ENCODE results near the gene DDR2.

DDR2 gene

DNA sequence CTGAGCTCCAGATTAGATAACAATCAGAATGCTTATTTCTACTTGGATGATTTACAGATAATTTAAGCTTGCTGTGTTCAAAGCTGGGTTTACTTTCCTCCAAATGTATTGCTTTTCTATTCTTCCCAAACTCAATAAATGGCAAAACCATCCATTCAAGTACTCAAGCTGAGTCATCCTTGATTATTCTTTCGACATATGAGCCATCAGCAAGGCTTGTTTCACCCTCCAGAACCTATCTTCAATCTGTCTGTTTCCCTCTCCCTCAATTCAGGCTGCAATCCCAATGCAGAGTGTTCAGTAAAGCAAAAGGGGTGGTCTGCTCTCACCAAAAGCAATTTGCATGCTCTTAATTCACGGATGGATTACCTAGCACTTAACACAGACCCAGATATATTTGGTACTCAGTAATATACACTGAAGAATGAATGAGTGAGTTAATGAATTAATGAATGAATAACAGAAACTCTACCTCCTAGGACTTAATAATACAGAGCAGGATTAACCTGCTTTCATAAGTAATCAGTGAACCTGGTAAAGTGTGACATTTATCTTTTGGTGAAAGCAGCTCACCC, 41.9 kb downstream of the DDR2 start:
- no peak for DNase-seq

DNA sequence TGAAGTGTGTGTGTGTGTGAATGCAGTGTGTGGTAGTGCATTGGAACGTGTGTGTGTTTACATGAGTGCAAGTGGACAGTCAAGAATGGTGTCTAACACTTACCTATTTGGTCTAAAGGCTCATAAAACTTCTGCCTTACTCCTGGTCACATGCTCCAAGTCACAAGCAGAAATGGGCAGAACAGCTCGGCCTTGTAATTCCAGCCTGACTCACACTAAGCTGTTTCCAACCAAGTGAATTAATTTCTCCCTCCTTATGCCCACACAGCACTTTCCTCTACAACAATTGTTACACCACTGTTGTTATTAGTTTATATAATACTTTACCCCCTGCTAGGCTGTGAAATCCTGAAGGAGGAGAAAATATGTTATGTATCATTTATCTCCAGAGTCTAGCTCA, 43.8 kb downstream of the DDR2 start:
- DNase-seq = no peak

DNA sequence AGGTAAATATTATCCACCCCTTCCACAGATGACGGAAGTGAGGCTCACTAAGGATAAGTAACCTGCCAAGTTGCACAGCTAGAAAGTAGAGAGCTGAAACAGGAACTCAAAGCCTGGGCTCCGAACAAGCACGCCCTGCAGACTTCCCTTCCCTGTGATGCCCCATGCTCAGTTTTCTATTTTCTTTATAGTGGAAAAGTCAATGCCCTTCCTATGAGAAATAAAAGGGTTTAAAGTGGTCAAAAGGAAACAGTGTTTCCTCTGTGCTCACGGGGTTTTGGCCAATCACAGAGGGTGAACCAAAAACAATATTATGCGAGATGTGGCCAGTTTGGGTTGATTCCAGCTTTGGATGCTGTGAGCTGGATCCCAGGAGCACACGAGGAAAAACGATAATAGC, 44.5 kb downstream of the DDR2 start:
- DNase-seq = no peak

DNA sequence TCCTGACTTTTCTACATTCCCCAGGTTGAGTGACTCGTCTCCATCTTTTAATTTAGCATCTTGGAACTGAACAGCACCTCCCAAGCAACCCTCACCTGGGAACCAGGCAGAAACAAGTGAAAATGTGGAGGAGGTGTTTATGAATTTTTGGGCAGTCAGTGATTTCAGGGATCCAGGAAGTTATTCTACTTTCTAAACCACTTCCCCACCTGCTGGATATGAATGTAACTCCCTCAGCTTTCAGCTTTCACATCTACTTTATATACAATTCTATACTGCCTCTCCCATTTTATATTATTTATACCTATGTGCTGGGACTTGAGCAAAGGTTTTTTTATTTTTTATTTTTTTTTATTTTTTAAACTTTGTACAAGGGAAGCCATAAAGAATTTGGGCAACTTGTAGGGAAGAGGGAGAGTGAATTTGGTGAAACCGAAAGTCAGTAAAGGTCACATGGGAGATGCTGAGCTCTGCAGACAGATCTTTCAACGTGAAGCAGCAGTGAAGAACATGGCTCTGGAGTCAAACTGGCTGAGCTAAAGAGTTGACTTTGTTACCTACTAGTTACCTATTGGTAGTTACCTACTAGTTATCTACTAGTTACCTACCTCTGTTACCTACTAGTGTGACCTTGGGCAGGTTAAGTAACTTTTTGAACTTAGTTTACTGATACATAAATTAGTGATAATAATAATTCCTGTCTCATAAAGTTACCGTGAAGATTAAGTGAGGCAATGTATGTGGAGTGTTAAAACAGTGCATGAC, 45.5 kb downstream of the DDR2 start:
- no peak for DNase-seq

DNA sequence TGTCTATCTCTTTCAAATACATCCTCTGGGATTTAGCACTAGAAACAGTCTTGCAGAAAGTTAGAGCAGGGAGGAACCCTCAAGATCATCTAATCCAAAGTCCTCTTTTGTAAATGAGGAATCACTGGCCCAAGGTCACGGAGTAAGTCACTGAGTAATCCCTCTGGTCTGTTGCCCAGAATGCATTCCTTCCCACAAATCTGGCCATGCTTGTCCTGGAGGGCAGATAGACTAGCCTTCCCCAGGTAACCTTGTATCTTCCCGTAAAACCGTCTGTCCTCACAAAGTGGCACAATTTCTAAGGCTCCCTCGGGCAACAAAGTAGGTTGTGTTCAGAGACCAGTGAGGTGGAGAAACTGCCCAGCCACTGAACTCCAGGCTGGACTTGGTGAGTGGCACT, 46.2 kb downstream of the DDR2 start:
- no peak for DNase-seq

DNA sequence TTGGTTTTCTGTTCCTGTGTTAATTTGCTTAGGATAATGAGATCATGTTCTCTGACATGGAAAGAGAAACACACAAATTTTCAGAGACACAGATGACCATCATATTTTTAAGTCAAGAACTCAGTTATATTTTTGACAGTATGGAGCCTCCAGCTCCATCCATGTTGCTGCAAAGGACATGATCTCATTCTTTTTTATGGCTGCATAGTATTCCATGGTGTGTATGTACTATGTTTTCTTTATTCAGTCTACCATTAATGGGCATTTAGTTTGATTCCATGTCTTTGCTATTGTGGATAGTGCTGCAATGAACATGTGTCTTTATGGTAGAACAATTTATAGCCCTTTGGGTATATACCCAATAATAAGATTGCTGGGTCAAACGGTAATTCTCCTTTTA, 47.0 kb downstream of the DDR2 start:
- no peak for DNase-seq

DNA sequence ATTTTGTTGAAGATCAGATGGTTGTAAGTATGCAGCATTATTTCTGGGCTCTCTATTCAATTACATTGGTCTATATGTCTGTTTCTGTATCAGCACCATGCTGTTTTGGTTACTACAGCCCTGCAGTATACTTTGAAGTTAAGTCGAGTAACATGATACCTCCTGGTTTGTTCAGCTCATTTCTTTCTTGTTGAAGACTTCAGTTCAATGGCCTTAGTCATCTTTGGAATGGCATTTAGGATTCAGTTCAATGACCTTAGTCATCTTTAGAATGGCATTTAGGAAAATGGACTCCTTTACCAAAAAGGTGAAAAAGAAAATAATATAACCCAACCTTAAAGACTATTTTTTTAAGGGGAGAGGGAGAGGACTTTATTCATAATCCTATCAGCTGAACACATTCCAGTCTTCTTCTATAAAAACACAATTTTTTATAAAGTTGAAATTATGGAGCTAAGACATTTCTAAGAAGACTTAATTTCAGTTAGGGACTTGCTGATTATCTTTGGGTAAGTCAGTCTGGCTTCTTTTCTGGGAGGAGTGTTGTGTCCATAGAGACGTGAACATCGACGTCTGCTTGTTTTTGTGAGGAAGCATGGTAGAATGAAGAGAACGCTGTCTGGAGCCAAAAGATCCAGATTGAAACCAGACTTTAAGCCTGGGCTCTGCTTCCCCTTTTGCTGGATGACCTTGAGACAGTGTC, 48.3 kb downstream of the DDR2 start:
- no peak for DNase-seq

DNA sequence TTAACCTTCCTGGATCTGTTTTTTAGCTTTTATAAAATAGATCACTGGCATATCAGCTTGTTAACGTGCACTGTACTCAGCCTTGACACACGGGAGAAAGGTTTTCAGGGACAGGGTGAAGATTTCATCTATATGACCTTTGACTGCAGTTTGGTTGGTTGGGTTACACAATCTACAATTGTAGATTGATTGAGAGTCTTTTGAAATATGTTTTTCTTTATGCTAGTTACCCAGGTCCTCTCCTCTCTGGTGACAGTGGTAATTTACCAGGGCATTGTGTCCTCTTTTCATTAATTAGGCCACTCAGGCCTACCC, 48.8 kb downstream of the DDR2 start:
- DNase-seq = no peak

DNA sequence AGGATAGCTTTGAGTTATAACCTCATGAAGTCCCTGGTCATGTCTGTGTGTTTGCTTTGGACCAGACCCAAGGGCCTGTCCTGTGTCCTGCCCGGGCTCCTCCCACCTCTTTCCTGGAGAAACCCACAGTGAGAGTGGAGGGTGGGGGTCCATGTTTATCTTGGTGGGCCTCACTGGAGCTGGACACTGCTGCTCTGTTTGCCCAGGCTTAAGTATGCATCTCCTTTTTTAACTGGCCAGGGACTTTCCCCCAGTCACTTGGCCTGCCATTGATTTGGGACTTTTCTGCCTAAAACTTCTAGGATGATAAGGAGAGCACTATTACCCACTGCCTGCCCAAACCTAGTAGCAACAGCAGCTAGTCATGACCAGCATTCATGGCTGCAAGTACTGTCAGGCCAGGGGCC, 49.8 kb downstream of the DDR2 start:
- DNase-seq = no peak

DNA sequence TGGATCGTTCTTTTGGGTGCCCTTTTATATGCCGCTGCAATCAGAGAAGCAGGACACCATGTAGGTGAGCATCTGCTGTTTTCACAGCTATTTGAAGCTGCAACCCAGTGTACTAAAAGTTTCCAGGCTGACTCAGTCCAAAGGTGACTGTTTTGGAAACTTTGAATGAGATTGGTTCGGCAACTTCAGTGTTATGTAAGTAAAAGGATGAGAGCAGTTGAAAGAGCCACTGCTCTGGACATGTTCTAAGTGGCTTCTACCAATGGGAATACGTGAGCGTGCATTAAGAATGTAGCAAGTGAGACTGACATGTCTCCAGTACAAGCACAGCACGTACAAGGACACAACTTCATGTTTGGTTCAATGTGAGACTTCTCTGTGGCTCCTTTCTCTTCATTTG, 55.6 kb downstream of the DDR2 start:
- no peak for DNase-seq

DNA sequence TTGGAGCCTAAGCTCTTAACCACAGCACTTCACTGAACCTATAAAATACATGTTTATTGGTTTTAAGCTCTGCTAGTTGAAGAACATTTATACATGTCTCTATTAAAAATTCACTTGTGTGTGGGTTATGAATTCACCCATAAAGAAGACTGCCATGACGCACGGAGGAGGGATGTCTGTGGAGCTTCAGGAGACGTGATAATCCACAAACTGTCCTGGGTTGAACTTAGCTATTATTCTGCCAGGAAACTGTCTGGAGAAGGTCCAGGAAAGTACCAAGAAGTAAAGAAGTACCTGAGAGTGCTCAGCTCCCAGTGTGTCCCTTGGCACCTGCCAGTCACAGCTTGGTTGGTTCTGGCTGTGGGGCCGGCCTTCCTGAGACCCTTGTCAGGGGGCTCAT, 56.3 kb downstream of the DDR2 start:
- DNase-seq = no peak

DNA sequence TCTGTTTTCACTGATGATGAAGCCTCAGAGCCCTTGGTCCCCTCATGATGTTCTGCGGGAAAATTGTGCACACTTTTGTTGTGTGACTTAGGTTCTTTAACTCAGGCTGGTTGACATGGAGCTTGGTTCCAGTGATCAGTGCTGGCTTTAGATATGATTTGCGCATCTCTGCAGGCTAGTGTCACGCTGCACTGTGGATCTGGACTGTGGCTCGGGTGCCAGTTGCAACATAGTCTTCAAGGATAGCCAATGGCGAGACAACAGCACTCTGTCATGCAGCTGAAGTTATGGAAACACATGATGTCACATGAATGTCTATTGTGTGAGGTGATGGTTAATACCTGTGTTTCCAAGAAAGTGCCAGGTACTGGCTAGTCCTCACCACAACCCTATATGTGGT, 56.7 kb downstream of the DDR2 start:
- DNase-seq = no peak

DNA sequence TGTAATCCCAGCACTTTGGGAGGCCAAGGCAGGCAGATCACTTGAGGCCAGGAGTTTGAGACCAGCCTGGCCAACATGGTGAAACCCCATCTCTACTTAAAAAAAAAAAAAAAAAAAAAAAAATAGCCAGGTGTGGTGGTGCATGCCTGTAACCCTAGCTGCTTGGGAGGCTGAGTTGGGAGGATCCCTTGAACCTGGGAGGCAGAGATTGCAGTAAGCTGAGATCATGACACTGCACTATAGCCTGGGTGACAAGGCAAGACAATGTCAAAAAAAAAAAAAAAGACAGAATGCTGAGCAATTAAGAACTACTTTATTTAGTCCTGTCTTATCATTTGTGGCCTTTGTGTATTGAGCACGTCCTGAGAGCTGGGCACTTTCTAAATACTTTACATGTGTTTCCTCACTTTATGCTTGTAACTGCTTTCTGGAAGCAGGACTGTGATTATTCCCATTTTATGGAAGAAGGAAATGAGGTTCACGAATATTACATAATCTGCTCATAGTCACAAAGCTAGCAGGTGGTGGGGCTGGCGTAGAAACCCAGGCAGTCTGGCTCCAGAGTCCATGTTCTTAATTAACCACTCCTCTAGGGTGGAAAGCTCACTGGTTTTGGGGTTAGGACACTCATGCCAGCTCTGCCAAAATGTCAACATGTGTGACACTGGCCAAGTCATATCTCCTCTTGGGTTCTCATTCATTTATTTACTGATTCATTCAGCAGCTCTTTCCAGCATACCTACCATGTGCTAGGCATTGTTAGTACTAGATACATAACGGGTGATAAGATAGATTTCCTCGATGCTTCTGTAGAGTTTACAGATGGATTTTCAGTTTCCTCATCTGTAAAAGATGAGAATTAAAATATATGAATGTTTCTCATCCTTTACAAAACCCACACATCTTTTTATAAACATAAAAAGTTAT, 57.7 kb downstream of the DDR2 start:
- no peak for DNase-seq

DNA sequence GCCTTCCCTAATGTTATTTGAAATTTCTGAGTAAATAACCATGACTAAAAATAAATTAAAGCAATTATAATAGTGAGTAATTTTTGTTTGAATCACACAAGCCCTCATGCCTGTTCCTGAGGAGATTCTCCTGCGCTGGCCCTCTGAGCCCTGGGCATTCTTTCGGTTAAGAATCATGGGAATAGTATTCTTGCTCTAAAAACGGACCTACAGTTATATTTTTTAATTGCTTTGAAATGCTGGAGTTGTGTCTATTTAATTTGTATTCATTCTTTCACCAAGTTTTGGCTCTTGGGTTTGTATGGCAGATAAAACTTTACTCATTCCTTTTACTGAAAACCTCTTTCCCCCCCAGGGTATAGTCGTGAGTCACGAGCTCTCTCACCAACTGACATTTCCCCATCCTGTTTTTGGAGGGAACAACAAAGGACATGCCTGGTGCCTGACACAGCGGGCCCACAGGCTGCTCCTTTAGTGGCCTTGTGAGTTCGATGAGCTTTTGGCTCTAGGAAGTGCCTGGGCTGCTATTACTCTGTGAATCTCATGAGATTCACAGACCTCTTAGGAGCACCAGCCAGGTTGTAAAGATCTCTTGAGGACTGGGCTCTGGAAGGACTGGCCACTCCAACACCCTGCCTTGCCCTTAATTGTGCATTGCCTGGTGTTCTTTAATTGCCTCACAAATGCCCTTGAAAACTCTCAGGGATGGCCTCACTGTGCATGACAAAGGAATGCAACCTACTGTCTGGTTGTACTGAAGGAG, 58.6 kb downstream of the DDR2 start:
- no peak for DNase-seq

DNA sequence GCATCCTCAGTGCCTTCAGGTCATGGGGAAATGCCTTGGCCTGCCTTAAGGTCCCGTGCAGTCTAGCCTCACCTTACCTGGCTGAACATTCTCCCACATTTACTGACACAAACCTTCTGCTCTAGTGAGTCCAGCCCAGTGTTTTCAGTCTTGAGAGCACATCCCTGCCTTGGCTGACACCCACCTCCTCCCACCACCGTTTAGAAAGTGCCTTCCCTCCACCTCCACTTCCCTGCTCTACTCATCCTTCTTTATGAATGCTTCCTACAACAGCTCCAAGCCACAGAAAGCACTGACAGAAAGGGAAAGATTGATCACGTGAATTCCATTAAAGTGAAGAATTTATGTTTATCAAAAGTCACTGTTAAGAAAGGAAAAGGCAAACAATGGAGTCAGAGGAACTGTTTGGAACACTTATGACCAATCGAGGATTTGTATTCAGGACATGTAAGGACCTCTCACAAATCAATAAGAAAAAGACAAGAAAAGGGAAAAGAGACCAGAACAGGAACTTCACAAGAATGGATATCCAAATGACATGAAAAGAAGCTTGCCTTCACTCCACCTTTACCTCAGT, 59.8 kb downstream of the DDR2 start:
- no peak for DNase-seq

DNA sequence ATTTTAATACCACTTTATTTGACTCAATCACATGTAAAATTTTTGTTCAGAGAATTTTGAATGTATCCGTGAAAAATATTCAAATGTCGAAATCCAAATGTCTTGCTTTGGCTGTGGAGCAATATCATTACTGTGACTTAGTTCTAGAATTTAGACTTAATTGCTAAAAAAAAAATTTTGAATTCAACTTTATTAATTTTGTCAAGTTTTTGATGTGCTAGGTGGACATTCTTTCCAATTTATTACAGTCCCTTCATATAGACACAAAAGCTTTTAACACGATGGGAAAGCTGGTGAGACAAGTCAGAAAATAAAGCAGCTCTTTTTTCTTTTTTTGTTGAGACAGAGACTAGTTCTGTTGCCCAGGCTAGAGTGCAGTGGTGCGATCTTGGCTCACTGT, 62.6 kb downstream of the DDR2 start:
- DNase-seq = no peak

DNA sequence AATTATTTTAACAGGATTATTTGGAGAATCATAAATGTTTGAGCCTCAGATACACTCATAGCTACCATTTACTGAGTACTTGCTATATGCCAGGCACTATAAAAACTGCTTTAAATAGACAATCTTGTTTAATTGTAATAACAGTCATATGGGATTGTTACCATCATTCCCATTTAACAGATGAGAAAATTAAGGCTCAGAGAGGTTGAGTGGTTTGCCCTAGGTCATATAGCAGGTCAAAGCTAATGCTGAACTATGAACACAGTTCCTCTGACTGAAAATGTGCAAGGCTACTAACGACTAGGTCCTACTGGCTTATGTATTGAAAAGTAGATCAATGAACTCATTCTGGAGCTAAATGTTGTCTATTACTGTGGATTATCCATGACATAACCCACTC, 63.4 kb downstream of the DDR2 start:
- DNase-seq = no peak

DNA sequence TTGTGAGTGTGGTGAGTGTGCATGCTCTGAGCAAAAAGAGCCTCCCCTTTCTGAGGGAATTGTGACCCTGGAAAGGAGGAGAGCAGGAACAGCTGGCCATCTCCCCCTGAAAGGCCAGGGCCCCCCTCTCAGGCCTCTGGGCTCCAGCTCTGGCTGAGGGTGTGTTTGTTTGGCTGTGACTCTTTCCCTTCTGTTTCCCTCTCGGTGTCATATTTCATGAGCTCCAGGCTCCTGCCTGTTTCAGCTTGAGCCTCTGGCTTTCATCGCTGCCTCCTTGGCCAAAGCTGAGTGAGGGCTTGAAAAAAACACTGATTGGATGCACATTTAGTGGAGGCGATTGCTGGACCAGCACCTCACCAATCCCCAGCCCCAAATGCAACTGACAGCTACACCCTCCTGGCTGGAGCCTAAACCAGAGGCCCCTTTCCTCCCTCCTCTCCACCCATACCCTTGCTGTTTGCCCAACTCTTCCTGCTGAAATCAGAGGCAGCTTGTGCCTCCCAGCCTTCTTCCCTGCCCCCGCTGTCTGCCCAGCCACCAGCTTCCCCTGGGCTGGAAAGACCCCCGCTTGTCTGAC, 64.1 kb downstream of the DDR2 start:
- no peak for DNase-seq

DNA sequence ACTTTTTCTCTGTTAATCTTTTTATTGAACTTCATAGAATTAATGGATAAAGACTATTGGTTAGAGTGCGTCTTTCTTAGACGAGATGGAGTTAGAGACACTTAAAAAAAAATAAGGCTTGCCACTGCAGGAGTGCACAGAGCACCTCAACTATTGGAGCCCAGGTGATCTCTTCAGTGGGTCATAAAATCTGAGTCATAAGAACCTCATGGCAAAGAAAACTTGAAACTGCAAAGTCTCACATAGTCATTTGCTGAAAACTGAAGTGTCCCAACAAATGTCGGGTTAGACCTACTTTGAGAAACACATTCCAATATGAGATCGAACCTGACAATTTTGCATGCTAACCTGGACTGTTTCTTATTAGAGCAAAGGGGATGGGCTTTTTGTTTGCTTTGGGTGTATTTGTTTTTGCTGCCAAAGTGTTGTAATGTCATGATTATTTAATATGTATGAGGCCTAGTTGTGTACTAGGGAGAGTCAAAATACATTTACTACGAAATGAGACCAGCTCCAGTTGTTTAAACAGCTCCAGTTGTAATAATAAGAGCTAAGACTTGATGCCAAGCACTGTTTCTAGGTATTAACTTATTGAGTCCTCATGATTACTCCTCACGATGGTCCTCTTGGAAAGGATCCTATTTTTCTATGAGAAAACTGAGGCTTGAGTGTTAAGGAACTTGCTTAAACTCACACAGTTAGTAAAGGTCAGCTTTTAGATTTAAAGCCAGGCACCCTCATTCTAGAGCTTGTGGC, 65.1 kb downstream of the DDR2 start:
- DNase-seq = no peak

DNA sequence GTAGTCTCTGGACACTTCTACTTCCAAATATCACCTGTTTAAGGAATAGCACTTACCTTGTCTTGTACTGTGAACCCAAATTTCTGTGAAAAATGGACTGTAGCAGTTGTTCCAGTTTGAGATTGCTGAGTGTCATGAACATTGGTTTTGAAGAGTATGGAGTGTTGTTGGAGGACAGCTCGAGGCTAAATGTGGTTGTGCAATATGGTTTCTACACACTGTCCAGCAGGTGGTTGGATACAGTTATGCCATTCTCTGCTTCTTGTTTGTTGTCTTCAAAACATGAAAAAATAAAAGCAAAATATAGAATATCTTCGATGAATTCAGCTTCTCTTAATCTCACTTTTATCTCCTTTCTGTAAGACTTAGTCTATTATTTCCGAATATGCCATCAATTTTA, 67.1 kb downstream of the DDR2 start:
- DNase-seq = no peak

DNA sequence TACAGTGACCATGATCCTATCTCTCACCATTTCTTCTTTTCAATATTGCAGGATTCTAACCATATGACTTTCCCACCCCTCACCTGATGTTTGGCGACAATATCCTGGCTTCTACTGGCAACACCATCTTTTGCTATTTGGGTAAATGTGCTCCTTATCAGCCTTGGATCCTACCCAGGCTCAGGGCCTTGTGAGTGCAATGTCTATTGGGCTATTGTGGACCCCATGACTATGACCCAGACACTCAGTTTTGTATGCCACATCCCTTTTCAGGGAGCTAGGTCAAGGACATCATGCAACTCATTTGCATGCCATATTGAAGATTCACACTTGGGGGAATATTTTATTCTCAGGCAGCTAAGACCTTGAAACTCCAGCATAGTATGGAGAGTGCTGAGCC, 67.9 kb downstream of the DDR2 start:
- DNase-seq = no peak
